Activated CD4-positive, alpha-beta T cell treated with anti-CD3 and anti-CD28 coated beads, Interleukin-2, amount 50 U/mL, for 48 hours (primary cell): ENCODE measurements around the gene EPHA2.

Experiments used
- DNase-seq, 2 experiments: peaks; one replicate each; pipeline ENCODE4 v3.0.0-alpha.2; 2020

The EPHA2 gene

DNA sequence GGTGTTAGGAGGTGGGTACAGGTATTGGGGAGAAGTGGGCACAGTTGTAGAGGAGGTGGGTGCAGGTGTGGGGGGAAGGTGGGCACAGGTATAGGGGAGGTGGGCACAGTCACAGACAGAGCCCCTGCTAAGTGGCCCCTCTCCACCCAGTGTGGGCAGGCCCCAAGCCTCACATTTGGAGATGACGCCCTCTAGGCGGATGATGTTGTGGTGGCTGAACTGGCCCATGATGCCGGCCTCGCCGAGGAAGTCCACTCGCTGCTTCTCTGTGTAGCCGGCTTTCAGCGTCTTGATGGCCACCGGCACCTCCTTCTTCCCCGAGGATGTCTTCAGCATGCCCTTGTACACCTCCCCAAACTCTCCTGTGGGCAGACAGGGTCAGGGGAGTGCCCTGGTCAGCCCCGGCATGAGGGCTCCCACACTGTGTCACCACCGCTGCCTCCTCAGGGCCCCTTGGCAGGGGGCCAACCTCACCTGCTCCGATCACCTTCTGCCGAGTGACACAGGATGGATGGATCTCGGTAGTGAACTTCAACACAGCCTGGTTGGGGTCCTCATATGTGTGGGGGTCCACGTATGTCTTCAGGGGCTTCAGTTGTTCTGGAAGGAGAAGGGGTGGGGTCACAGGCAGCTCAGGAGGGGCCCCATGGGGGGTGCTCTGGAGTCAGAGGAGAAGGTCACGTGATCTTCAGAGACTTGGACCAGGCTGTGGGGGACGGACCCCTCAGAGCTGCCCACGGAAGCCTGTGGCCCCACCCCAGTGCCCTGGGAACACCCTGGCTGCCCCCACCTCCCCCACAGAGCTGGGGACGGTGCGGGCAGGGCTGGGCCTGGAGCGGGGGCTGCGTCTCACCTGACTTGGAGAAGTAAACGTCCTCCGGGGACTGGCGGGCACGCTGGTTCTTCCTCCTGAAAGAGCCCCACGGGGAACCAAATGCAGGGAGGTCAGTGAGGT, 22.6 kb downstream of the EPHA2 start:
- DNase-seq = no peak

DNA sequence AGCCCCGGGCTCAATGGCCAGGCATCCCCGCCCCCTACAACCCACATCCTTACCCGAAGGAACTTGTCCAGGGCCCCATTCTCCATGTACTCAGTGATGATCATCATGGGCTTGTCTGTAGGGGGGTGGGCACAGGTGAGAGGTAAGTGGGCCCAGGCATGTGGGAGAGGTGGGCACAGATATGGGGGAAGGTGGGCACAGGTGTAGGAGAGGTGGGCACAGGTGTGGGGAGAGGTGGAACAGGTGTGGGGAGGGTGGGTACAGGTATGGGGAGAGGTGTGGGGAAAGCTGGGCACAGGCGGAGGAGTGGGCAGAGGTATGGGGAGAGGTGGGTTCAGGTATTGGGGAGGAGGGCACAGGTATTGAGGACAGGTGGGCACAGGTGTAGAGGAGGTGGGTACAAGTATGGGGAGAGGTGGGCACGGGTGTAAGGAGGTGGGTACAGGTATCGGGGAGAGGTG, 23.5 kb downstream of the EPHA2 start:
- DNase-seq = no peak

DNA sequence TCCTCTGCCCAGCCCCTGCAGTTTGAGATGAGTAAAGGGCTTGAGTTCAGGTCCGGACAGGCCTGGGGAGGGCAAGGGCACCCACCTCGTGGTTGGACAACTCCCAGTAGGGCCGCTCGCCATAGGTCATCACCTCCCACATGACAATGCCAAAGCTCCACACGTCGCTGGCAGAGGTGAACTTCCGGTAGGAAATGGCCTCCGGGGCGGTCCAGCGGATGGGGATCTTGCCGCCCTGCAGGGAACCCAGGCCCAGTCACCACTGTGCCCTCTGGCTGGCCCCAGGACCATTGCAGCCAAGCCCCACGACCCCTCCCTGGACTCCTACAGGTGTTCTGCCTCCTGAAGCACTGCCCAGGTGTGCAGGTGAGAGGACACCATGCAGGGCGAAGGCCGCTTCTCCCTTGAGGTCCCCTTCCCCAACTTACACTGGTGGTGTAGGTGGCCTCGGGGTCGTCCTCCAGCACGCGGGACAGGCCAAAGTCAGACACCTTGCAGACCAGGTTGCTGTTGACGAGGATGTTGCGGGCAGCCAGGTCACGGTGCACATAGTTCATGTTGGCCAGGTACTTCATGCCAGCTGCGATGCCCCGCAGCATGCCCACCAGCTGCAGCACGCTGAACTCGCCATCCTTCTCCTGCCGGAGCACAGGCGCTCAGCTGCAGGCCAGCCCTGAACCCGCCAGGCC, 24.1 kb downstream of the EPHA2 start:
- DNase-seq = no peak

DNA sequence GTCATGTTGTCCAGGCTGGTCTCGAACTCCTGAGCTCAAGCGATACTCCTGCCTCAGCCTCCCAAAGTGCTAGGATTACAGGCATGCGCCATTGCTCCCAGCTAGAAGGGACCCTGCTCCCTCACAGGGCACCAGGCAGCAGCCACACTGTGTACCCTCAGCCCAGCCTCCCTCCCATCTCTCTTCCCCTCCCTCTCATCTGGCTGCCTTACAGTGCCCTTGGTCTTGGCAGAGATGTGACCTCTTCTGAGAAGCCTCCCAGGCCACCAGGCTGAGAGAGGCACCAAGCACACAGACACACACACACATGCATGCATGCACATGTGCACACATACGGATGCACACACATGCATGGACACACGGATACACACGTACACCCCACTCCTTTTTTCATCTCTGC, 25.0 kb downstream of the EPHA2 start:
- DNase-seq = no peak

DNA sequence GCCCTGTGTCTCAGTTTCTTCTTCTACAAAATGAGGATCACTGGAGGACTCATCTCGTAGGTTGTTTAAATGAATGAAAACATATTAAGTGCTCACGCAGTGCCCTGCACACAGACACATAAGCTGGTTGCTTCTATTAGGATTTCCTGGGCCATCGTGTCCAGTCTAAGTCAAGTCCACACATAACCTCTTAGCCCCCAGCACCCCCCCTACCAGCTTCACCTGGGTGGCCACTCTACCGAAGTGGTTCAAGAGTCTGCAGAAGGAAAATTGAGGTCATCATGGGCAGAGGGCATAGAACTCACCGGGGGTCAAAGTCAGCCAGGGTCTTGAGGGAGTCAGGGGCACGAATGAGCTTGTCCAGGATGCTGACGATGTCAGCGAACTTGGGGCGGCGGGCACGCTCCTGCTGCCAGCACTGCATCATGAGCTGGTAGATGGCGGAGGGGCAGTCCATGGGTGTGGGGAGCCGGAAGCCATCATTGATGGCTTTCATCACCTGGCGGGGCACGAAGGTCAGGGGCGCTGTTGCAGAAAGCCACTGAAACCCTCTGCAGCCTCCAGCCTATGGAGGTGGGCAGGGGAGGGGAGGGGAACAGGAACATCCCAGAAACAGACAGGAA, 25.8 kb downstream of the EPHA2 start:
- DNase-seq = no peak

DNA sequence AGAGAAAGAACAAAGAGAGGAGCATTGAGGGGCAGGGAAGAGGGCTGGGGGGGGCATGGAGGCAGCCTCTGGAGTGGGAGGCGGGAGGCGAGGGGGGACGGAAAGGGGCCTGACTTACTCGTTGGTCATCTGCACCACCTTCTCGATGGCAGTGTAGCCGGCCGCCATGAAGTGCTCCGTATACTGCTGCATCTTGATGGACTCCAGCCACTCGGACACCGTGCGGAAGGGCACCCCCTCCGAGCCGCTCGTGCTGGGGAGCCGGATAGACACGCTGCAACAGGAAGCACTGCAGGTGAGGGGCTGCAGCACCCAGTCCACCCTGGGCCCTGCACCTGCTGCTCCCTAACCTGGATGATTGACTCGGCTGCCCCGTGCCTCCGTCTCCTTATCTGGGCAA, 26.6 kb downstream of the EPHA2 start:
- no peak for DNase-seq

DNA sequence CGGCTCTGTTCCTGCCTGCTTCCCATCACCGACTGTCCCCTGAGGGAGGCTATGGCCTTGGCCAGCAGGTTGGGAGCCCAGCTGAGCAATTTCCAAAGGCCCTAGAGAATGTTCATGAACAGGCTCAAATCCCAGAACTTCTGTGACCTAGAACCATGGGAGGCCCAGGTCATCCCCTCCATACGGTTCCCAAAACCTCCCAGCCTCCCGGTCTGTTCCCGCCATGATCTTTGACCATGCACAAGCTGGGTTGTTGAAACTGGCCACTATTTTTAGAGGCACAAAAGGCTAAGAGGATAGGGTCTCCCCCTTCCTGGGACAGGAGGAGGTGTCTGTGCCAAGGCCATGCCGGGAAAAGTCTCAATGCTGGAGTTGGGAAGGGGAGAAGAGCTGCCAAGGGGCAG, 27.5 kb downstream of the EPHA2 start:
- DNase-seq = no peak

DNA sequence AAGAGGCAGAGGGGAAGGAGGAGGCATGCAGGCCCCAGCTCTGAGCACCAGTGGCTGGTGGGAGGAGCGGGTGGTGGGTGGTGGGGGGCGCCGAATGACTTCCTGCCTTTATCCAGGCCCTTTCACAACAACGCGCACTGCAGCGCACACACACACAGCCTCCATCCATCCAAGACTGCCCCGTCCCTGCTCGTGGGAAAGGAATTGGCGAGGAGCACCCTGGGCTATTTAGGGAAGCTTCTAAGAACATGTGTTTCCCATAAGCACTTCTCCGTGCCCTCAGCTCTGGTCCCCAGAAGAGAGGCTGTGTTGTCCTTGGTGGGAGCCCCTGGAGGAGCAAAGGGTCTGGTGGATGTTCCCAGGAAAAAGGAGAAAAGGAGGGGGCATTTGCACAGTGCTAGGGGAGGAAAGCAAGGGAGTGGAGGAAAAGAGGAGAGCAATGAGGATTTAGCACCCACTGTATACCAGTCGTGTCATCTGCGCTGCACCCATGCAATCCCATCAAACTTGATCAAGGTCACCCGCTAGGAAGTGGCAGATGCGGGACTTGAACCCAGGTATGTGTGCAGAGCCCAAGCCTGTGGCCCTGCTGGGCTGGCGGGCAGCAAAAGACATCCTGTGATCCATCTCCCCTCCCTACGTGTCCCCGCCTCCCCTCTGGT, 28.1 kb downstream of the EPHA2 start:
- no peak for DNase-seq

DNA sequence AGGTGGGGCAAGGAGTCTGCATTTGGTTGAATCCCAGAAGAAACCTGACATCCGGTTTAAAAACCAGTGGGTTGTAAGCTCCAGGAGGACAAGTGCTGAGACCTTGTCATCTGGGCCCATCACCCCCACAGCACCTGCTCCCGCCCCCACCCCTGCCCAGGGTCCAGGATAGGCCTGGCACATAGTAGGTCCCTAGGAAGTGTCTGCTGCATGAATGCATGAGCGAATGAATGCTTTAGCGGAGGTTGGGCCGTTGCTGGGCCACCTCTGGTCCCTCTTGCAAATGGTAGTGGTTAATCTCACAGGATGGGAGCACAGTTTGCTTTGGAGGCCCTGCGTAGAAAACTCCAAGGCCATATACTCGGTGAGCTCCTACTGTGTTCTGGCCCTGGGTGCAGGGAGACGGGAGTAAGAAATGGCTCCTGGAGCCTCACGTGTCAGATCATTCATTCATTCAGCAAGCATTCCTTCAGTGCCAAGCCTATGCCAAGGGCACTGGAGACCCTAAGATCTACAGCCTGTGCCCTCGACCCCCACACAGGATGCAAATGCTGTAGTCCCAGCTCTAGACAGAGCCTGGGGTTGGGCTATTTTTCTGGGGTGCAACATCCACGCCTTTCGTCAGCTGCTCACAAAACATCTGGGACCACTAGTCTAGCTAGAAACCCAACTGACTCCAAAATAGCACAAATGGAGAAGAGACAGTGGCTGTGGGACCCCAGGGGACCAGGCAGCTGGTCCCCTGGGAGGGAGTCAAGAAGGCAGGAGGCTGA, 28.9 kb downstream of the EPHA2 start:
- DNase-seq = no peak

DNA sequence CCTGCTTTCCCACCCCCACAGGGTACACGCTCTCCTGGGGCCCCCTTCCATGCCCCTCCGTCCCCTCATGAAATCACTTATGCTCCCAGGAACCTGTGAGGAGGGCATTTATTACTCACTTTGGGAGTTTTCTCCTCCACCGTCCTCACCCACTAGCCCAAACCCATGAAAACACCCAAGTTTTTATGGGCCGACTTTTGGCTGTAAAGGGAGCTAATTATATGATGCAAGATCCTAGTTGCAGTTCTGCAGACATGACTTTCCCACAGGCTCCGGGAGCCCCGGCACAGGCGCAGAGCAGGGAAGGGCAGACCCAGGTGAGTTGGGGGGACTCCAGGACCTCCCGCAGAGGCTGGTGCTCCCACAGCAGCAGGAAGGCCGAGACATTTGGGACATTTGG, 29.7 kb downstream of the EPHA2 start:
- no peak for DNase-seq

DNA sequence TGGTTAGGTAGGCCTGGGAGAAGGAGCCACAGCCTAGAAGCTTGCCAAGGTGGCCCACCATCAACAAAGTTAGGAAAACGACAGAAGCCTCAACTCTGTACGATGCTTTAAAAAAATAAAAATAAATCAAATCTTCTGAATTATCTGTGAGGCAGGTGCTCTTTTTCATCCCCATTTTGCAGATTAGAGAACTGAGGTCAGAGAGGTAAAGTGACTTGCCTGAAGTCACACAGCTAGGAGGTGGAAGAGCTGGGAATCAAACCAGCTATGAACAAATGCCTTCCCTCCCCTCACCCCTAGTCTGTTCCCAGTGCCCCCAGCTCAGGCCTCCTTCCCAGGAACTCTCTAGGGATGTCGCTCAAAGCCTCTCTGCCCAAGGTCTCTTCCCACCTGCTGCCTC, 30.4 kb downstream of the EPHA2 start:
- no peak for DNase-seq

DNA sequence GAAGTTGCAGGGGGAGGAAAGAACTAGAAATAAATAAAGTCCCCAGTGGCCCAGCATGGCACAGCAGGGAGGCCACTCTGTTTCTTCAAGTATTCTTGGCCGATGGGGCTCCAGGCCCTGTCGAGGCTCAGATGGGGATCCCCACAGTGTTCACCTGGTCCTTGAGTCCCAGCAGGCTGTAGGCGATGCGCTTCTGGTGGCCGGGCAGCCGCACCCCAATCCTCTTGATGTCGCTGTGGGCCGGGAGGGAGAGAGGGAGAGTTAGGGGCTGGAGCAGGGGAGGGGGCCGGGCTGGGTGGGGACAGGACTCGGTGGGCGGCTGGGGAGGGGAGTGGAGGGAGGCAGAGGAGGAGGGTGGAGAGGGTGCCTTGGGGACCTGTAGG, 30.8 kb downstream of the EPHA2 start:
- DNase-seq = no peak

DNA sequence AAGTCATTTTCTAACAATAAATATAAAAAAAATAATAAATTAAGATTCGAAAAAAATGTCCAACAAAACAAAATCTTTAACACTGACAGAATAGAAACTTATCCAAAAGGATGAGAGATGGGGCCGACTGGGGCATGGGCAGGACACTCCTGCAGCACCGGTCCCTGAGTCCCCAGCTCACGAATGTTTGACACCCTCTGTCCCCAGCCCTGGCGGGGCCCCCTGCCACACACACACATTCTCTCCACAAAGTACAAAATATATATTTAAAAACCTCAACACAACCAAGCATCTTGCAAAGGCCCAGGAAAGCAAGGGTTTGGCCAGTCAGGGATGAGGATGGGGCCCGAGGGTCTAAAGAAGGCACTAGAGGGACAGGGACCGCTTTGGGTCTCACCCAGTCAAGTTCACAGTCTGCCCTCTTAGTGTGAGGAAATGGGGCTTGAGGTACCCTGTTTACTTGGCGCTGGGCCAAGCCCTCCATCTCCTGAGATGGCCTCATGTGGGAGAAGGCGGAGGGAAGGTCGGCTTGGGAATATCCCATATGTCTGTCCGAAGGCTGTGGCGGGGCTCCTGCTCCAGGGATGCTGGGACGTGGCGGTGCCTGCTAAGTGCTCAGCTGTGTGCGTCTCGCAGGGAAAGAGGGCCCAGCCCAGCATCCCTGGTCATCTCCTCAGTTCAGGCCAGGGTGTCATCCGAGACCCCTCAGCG, 31.3 kb downstream of the EPHA2 start:
- DNase-seq = no peak

DNA sequence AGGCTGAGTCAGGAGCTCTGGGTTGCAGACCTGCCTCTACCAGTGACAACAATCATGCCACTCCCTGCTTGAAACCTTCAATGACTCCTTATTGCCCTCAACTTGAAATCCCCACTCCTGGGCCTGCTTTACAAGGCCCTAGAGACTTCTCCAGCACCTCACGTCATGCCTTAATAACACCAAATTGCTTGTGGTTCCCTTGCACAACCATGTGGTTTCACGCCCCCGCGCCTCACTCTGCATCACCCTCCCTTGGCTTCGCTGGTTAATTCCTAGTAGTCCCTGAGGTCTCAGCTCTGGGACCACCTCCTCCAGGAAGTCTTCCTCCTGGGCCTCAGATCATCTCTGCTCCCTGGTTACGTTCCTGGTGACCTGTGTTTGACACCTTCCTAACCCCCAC, 33.0 kb downstream of the EPHA2 start:
- DNase-seq = peak; percentile 52 to 67

DNA sequence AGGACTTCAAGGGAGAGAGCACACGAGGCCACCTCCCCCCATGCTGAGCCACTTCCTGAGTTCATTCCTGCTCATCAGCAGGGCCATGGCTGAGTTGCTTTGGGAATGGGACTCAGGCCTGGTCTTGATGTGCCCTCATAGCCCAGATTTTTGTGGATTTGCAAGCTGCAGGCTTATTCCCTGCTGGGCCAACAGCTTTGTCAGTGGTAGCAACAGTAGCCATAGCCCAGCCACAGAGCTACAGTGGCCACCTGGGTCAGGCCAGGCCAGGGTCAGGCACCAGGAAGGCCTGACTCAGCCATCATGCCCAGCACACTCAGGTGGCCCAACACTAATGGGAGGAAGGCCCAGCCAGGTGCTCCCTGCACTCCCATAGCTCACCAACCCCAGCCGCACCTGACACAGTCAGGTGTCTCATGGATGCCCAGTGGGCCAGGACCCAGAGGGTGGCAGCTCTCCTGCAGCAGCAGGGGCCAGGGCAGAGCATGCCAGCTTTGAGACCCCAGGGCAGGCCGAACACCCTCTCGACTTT, 33.5 kb downstream of the EPHA2 start:
- DNase-seq = no peak

DNA sequence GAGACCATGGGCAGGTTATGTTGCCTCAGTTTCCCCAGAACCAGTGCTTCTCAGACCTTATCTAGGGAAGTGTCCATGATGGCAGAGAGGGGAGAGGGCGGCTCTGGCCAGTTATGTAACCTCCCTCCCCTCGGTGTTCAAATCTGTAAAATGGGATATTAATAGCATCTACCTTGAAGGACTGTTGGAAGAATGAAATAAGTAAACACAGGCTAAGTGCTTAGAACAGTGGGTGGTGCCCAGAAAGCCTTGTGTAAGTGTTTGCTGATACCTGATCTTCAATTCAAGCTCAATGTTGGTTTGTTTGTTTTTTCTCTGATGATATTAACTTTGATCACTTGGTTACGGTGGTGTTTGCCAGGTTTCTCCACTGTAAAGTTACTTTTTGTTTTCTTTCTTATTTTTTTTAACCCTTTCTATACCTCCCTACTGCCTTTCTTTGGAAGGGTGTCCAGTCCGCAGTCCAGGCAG, 34.9 kb downstream of the EPHA2 start:
- DNase-seq = no peak

DNA sequence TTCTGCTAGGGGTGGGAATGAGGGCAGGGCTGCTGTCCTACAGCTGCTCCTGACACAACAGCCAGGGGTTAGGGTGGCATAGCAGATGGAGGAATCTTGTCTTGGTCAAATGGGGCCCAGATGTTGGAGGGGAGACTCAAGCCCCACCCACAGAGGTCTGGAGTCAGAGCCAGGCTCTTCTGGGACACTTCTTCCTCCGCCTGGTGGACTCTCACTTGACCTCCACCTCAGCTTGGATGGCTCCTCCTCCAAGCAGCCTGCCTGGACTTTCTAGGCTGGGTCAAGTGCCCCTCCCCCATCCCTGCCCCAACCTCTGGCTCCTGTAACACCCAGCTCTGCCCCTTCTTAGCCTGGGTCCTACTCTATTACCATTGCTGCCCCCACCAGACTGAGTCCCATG, 35.5 kb downstream of the EPHA2 start:
- no peak for DNase-seq

DNA sequence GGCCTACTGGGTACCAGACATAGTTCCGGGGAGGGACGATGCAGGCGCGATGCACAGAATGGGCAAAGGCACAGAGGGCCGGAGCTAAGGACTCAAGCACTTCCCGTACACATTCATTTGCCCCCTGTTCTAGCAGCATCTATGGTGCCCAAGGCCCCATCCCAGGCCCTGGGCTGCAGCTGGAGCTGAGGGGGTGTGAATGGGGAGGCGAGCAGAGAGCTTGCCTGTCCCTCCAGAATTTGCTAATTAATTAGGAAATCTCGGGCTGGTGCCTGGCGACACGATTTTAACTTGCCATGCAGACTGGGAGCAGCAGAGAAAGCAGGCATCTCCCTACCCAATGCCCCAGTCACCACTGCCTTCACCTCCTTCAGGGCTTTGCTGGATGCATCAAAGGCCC, 35.9 kb downstream of the EPHA2 start:
- no peak for DNase-seq

DNA sequence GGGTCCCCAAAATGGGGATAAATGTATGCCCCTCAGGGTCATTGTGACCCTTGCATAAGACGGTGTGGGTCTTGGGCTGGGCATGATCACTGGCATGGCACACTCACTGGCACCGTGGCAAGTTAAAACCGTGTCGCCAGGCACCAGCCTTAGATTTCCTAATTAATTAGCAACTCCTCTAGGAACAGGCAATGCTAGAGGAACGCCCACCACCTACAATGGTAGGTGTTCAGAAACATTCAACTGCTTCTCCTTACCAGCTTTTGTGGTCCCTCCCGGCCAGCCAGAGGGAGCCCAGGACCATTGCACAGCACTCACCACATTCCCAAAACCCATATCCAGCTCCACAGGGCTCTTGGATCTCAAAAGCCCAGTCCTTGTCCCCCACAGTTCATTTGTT, 36.4 kb downstream of the EPHA2 start:
- DNase-seq = no peak

DNA sequence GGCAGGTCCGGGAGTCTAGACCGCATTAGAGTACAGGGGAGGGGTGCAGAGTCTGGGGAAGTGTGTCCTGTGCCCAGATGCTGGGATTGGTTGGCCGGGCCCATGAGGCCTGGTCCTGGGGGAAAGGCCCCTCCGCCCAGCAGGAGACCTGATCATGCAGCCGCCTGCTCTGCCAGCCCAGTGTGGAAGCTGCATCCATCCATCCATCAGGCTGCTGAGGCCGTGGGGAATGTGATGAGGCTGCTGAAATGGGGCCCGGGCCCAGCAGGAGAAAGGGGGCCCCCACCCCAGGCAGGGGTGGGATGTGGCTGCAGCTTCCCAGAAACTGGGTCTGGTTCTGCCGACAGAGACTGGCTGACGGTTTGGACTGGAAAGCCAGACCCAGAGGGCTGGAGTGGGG, 37.2 kb downstream of the EPHA2 start:
- DNase-seq = no peak

DNA sequence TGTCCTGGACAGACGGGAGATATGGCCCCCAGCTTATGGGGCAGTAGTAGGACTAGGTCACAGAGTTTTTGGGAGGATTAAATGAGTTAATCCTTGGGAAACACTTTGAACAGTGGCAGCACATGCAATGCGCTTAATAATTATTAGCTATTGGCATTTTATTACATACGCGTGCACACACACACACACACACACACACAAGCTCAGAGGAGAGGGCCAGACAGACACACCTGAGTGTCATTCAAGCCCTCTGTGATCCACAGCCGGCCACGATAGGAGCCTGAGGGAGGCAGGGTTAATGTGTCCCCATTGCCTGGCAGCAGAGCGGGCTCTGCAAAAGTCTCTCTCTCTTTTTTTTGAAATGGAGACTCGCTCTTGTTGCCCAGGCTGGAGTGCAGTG, 37.9 kb downstream of the EPHA2 start:
- no peak for DNase-seq
